ENCODE measurements around the gene FGF18.

GRCh38 chr5:171463862-171464229 lies 44.4 kb downstream of the FGF18 start:
- TF ChIP-seq JUND (IDR thresholded peaks at IDR 0.05) (no peak), CTCF (IDR thresholded peaks at IDR 0.05; ENCODE audit: low read depth, low read length, missing input control) (no peak), HNF4G (IDR thresholded peaks at IDR 0.05) (no peak), MAX (IDR thresholded peaks at IDR 0.05) (no peak), HNF4A (conservative IDR thresholded peaks at IDR 0.05) (no peak), YY1 (IDR thresholded peaks at IDR 0.05) (no peak), TAF1 (conservative IDR thresholded peaks at IDR 0.05) (no peak), ATF3 (IDR thresholded peaks at IDR 0.05) (no peak), FOXA1 (IDR thresholded peaks at IDR 0.05) (no peak), RAD21 (IDR thresholded peaks at IDR 0.05) (no peak), REST (IDR thresholded peaks at IDR 0.05) (no peak)
